ENCODE results near the gene LCMT1. TPM values are rescaled to one million over a fixed set of nuclear protein-coding genes. Genes with fewer than 3 reads are reported as not detected.
"Not testable (repeated sequence)": the region's sequence is repeated elsewhere in the genome, so short reads cannot be mapped to it uniquely, and the experiment has no call there.

The LCMT1 gene
- total RNA-seq, 1 donor = 24.2 TPM

GRCh38 chr16:25114121-25114520, 2.6 kb downstream of the LCMT1 start:
- H3K4me3 ChIP-seq (ENCODE audit: low read length) = no peak overlapping the region
- H3K9me3 ChIP-seq (ENCODE audit: low read depth, low read length) = no peaks in the 10 kb centered on the region
- no peaks in the 10 kb centered on the region for H3K27me3 ChIP-seq (ENCODE audit: insufficient read depth, low read length)
- H3K4me1 ChIP-seq (ENCODE audit: insufficient read depth, low read length) = peaks cover 29% of the 10 kb centered on the region

DNA sequence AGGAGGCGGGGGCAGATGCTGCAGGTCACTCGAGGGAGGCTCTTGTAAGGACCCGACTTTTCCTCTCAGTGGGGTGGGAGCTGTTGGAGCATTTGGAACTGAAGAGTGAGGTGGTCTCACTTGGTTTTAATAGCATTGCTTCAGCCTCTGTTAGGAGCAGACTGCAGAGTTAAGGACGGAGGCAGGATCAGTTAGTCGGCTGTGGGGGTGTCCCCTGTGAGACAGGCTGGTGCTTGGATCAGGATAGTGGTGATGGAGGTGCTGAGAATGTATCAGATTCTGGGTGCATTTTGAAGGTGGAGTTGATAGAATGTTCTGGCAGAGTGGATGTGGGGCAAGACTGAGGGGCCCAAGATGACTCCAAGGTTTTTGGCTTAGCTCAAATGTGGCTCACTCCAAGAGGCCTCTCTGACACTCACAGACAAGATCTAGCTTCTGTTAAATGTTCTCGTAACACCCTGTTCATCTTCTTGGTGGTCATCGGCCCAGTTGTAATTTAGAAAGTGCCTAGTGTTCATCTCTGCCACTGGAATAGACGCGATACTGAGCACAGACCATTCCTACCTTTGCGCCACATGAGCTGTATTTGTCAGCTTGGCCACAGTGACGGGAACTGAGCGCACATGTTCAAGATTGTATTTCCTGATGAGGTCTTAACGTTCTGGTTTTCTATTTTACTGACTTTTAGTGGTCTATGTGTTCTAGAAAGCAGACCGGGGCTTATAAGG, 7.5 kb downstream of the LCMT1 start:
- no peaks in the 10 kb centered on the region for H3K27me3 ChIP-seq (ENCODE audit: insufficient read depth, low read length)
- no peak overlapping the region for H3K4me3 ChIP-seq (ENCODE audit: low read length)
- H3K4me1 ChIP-seq (ENCODE audit: insufficient read depth, low read length) = peaks cover 9% of the 10 kb centered on the region
- no peaks in the 10 kb centered on the region for H3K9me3 ChIP-seq (ENCODE audit: low read depth, low read length)

DNA sequence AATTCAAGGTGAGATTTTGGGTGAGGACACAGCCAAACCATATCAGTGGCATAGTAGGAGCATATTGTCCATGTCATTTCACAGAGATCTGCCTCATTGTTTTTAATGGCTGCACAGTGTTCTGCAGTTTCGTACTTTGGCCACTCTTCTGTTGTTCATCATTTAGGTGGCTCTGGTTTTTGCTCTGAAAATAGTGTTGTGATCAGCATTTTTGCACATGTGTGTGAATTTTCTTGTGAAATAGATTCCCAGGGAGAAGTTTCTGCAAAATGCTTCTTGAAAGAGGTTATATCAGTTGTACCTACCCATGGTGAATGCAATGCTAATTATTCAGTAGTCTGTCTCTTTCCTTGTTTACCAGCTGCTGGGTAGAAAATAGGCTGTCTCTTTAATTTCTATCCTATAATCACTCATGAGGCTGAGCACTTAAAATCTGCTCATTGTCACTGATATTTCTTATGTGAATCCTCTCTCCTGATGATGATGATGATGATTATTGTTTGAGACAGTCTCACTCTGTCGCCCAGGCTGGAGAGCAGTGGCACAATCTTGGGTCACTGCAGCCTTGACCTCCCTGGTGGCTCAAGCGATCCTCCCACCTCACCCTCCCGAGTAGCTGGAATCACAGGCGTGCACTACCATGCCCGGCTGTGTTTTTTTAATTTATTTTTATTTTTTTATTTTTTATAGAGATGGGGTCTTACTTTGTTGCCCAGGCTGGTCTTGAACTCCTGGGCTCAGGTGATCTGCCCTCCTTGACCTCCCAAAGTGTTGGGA, 10.5 kb downstream of the LCMT1 start:
- H3K4me3 ChIP-seq (ENCODE audit: low read length) = no peak overlapping the region
- no peaks in the 10 kb centered on the region for H3K9me3 ChIP-seq (ENCODE audit: low read depth, low read length)
- H3K27me3 ChIP-seq (ENCODE audit: insufficient read depth, low read length) = no peaks in the 10 kb centered on the region
- peaks cover 9% of the 10 kb centered on the region for H3K4me1 ChIP-seq (ENCODE audit: insufficient read depth, low read length)

GRCh38 chr16:25124503-25124902, 13.0 kb downstream of the LCMT1 start:
- Histone ChIP-seq H3K9me3 (ENCODE audit: low read depth, low read length) (no peaks in the 10 kb centered on the region), H3K4me1 (ENCODE audit: insufficient read depth, low read length) (peaks cover 9% of the 10 kb centered on the region), H3K4me3 (ENCODE audit: low read length) (no peak overlapping the region), H3K27me3 (ENCODE audit: insufficient read depth, low read length) (no peaks in the 10 kb centered on the region)

GRCh38 chr16:25126086-25126666, 14.6 kb downstream of the LCMT1 start:
- not testable (repeated sequence) for H3K27me3 ChIP-seq (ENCODE audit: insufficient read depth, low read length); H3K4me1 ChIP-seq (ENCODE audit: insufficient read depth, low read length); H3K4me3 ChIP-seq (ENCODE audit: low read length); H3K9me3 ChIP-seq (ENCODE audit: low read depth, low read length)

DNA sequence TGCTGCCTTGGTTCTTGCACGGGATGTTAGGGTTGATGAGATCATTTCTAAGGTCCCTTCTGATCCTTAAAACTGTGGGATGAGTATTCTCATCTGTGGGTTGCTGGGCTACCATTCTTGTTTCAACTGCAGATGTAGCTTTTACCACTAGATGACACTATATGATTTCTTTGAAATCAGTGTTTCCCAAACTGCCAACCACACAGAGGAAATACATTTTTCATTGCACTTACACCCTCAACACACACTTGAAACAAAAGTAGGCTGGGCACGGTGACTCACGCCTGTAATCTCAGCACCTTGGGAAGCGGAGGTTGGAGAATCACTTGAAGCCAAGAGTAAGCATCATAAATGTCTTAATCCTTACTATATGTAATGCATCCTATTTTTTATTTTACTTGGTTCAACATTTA, 15.3 kb downstream of the LCMT1 start:
- H3K27me3 ChIP-seq (ENCODE audit: insufficient read depth, low read length) = no peaks in the 10 kb centered on the region
- no peak overlapping the region for H3K4me3 ChIP-seq (ENCODE audit: low read length)
- H3K9me3 ChIP-seq (ENCODE audit: low read depth, low read length) = no peaks in the 10 kb centered on the region
- peaks cover 5% of the 10 kb centered on the region for H3K4me1 ChIP-seq (ENCODE audit: insufficient read depth, low read length)

GRCh38 chr16:25132751-25133150, 21.2 kb downstream of the LCMT1 start:
- not testable (repeated sequence) for H3K27me3 ChIP-seq (ENCODE audit: insufficient read depth, low read length); H3K9me3 ChIP-seq (ENCODE audit: low read depth, low read length); H3K4me3 ChIP-seq (ENCODE audit: low read length)
- H3K4me1 ChIP-seq (ENCODE audit: insufficient read depth, low read length) = peaks cover 11% of the 10 kb centered on the region

DNA sequence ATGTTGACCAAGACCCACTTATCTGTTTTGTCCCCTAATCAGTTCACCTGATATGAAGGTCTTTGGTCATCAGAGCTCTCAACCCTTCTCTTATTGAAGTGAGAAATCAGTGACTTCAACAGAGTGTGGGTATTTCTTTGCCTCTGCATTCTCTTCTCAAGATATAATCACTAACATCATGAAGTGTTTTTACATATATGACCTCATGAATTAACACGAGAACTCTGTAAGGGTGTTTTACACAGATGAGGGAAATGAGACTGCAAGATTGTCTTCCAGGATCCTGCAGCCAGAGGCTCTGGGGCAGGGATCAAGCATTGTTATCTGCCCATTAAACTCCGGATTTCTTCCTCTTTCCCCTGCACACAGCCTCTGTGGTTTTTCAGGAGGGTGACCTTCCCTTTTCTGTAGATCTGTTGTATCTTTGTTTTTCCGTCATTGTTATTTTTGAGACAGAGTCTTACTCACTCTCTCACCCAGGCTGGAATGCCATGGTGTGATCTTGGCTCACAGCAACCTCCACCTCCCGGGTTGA, 22.7 kb downstream of the LCMT1 start:
- no peak overlapping the region for H3K4me3 ChIP-seq (ENCODE audit: low read length)
- H3K27me3 ChIP-seq (ENCODE audit: insufficient read depth, low read length) = no peaks in the 10 kb centered on the region
- H3K9me3 ChIP-seq (ENCODE audit: low read depth, low read length) = no peaks in the 10 kb centered on the region
- peaks cover 11% of the 10 kb centered on the region for H3K4me1 ChIP-seq (ENCODE audit: insufficient read depth, low read length)

GRCh38 chr16:25135254-25135878, 23.8 kb downstream of the LCMT1 start:
- Histone ChIP-seq H3K9me3 (ENCODE audit: low read depth, low read length) (no peaks in the 10 kb centered on the region), H3K4me1 (ENCODE audit: insufficient read depth, low read length) (peaks cover 11% of the 10 kb centered on the region), H3K27me3 (ENCODE audit: insufficient read depth, low read length) (no peaks in the 10 kb centered on the region), H3K4me3 (ENCODE audit: low read length) (no peak overlapping the region)

- H3K4me3 ChIP-seq (ENCODE audit: low read length) = no peak overlapping the region
- no peaks in the 10 kb centered on the region for H3K27me3 ChIP-seq (ENCODE audit: insufficient read depth, low read length)
- H3K9me3 ChIP-seq (ENCODE audit: low read depth, low read length) = no peaks in the 10 kb centered on the region
- peaks cover 11% of the 10 kb centered on the region for H3K4me1 ChIP-seq (ENCODE audit: insufficient read depth, low read length)
These were observed 26.6 kb downstream of the LCMT1 start for GRCh38 chr16:25138130-25138529.

DNA sequence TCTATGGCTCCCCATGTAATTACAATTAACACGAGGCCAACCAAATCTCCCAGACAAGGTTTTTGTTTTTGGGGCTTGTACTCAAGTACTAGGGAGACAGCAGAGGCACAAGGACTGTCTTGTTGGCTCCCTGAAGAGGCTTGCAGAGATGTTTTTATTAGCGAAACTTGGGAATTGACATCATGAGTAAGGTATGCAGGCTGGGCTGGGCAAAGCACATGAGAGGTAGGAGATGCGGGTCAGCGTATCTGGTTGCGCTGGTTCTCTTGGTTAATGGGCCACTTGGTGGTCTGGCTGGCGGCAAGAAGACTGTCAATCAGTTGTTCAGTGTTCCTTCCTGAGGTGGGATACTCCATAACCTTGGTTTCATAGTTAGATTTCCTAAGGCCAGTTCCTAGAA, 28.9 kb downstream of the LCMT1 start:
- Histone ChIP-seq H3K27me3 (ENCODE audit: insufficient read depth, low read length) (no peaks in the 10 kb centered on the region), H3K4me1 (ENCODE audit: insufficient read depth, low read length) (no peaks in the 10 kb centered on the region), H3K9me3 (ENCODE audit: low read depth, low read length) (no peaks in the 10 kb centered on the region), H3K4me3 (ENCODE audit: low read length) (no peak overlapping the region)

- Histone ChIP-seq H3K27me3 (ENCODE audit: insufficient read depth, low read length) (no peaks in the 10 kb centered on the region), H3K4me3 (ENCODE audit: low read length) (no peak overlapping the region), H3K4me1 (ENCODE audit: insufficient read depth, low read length) (no peaks in the 10 kb centered on the region), H3K9me3 (ENCODE audit: low read depth, low read length) (no peaks in the 10 kb centered on the region)
These were observed 30.1 kb downstream of the LCMT1 start for GRCh38 chr16:25141648-25142047.

- no peaks in the 10 kb centered on the region for H3K9me3 ChIP-seq (ENCODE audit: low read depth, low read length)
- H3K4me1 ChIP-seq (ENCODE audit: insufficient read depth, low read length) = no peaks in the 10 kb centered on the region
- H3K4me3 ChIP-seq (ENCODE audit: low read length) = no peak overlapping the region
- H3K27me3 ChIP-seq (ENCODE audit: insufficient read depth, low read length) = no peaks in the 10 kb centered on the region
These were observed 32.4 kb downstream of the LCMT1 start for GRCh38 chr16:25143928-25144327.

DNA sequence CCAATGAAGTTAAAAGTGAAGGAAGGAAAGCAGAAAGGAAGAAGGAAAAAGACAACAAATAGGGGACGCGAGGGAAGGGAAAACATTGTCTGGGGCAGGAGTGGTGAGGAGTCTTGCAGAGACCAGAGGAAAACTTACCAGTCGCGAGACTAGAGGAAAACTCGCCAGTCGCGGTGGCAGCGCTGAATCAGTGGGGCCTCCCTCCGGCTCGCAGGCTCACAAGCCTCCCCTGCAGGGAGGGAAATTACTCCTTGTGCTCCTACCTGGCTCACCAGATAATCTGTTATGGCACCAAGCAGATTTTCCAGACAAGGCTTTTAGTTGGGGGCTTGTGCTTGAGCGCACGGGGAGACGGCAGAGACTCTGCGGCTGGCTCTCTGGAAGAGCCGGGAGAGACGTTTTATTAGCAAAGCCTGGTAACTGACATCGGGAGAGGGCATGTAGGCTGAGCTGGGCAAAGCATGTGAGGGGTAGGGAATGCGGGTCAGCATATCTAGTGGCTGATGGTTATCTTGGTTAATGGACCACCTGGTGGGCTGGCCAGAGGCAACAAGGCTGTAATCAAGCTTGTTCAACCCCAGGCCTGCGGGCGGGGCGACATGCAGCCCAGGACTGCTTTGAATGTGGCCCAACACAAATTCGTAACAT, 37.1 kb downstream of the LCMT1 start:
- H3K27me3 ChIP-seq (ENCODE audit: insufficient read depth, low read length) = no peaks in the 10 kb centered on the region
- no peaks in the 10 kb centered on the region for H3K4me1 ChIP-seq (ENCODE audit: insufficient read depth, low read length)
- no peak overlapping the region for H3K4me3 ChIP-seq (ENCODE audit: low read length)
- H3K9me3 ChIP-seq (ENCODE audit: low read depth, low read length) = no peaks in the 10 kb centered on the region
